ENCODE measurements around the gene GAPT.
"Not testable (repeated sequence)": the region's sequence is repeated elsewhere in the genome, so short reads cannot be mapped to it uniquely, and the experiment has no call there.

GAPT gene

GRCh38 chr5:58505971-58506640 is 14.9 kb downstream of the GAPT start:
- DNase-seq = no peak

- DNase-seq = no peak
Observed at GRCh38 chr5:58507715-58508114, 16.5 kb downstream of the GAPT start.

- no peak for DNase-seq
Observed at GRCh38 chr5:58517198-58517597, 26.0 kb downstream of the GAPT start.

- DNase-seq = no peak
Observed at GRCh38 chr5:58523956-58524355, 32.7 kb downstream of the GAPT start.

GRCh38 chr5:58524571-58524970 is 33.3 kb downstream of the GAPT start:
- no peak for DNase-seq

GRCh38 chr5:58530942-58531490 is 39.8 kb downstream of the GAPT start:
- no peak for DNase-seq

- not testable (repeated sequence) for DNase-seq
Observed at GRCh38 chr5:58541935-58542334, 50.7 kb downstream of the GAPT start.

- DNase-seq = no peak
Observed at GRCh38 chr5:58542709-58543108, 51.5 kb downstream of the GAPT start.

GRCh38 chr5:58543723-58544122 is 52.5 kb downstream of the GAPT start:
- no peak for DNase-seq

GRCh38 chr5:58544195-58544594 is 53.0 kb downstream of the GAPT start:
- no peak for DNase-seq

GRCh38 chr5:58544926-58545325 is 53.7 kb downstream of the GAPT start:
- DNase-seq = no peak

GRCh38 chr5:58545912-58546311 is 54.7 kb downstream of the GAPT start:
- no peak for DNase-seq

All from effector CD8-positive, alpha-beta T cell (primary cell).